Fibroblast of gingiva (primary cell): ENCODE results near the gene MYO5B.

Source experiments
- DNase-seq: peaks from one replicate; pipeline ENCODE4 v3.0.0-alpha.2; 2011; ENCODE audit warnings: low read depth

MYO5B gene

GRCh38 chr18:50144540-50144939 is 50.4 kb downstream of the MYO5B start:
- DNase-seq = no peak

- DNase-seq = no peak
Observed at GRCh38 chr18:50143886-50144285, 51.1 kb downstream of the MYO5B start.

DNA sequence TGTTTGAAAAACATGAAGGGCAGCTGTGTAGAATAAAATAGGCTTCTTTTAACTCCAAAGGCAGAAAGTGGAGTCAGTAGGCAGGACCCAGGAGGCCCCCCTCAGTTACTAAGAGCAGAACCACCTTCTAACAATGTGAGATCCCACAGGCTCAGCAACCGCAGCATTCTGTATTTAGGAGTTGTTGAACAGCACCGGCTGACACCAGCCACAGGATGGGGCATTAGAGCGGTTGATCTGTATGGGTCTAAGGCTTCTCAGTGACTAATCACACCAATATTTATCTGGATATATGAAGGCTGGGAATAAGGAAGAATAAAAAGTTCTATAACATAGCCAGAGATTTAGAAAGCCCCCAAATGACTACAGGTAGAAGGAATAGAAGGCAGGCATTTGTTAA is 51.7 kb downstream of the MYO5B start:
- DNase-seq = no peak

DNA sequence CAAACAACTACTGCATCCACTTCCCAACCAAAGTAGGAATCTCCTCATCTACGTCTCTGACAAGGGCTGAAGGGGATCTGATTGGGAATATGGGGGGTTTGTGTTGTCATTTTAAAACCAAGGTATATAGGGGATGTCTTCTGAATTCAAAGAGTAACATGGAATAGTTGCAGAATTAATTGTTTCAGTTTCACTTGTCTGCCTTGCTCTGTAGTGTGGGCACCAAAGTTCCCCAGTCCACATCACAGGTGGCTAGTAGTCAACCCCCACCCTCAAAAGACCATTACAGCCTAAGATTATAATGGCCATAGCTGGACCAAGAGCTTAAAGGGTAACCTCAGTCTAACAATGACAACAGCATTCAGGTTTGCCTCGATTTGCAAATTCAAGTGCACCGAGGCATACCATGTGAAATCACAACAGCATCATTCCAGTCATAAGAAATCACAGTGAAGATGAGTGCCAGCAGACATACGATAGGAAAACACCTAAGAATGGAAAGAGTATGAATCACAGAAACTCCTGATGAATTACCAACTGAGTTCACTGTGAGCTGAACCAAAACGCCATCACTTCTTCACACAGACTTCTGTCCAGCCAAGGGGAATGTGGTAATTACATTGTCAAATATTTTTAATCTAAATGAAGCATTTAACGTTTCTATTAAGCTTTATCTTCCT is 52.4 kb downstream of the MYO5B start:
- DNase-seq = no peak

GRCh38 chr18:50138181-50139064 is 56.5 kb downstream of the MYO5B start:
- no peak for DNase-seq

DNA sequence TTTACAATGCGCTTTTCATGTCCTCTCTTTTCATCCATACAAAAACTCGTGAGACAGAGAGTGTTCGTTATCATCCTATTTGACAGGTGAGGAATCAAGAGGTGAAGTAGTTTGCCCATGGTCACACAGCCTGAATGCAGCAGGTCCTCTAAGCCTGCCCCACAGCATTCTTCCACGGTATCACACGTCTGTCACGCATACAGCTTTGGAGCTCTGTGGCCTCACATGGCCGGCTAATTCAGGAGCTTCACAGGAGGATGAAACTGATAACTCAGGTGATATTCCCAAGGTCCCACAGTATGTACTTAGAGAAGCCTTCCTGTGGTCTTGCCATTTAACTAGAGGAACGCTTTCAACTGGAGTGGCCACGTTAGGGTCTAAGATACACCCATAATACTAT is 59.0 kb downstream of the MYO5B start:
- DNase-seq = no peak

GRCh38 chr18:50133526-50133925 is 61.4 kb downstream of the MYO5B start:
- DNase-seq = no peak

DNA sequence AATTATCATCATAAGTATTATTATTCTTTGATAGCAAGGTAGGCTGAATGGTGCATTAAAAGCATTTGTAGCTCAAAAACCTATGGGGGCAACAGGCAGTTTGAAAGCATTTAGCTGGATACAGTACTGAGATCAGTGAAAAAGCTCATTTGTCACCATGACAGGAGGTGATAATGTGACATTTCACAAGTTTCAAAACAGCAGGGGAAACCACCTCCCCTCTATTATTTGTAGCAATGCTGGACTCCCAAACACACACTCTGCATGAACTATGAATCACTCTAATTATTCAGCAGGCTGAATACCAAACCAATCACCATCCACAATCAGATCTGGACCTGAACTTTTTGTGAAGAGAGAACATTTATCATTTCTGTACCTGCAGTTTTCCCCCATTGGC is 63.4 kb downstream of the MYO5B start:
- DNase-seq = no peak

DNA sequence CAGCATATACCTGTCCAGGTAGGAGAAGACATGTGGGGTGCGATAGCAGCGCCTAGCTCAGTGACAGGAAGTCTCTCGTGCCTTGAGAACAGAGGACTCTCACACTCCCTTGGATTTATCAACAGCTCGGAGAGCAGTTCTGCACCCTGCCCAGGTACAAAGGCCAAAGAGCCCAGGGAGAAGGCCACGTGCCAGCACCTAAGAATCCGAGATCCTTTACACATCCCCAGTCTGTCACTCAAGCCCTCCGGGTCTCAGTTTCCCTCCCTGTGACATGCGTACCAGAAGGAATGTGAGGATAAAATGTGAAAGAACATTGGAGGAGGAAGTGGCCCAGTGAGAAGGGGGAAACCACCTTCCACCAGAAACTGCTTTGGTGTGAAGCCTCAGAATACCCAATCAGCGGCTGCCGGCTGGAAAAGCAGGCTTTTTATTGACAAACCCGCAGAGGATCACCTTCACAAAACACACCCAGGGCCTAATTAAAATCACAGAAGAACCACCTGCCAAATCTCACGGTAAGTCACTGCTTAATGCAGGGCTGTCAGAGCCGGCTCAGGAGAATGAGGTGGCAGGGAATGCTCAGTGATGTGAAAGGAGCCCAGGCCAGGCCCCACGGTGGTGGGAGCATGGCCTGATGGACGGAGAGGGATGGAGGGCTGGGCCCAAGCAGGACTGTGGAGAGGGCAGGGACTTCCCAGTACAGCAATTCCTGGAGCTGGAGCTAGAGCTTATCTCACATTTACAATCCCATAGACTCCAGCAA is 66.3 kb downstream of the MYO5B start:
- DNase-seq = no peak

DNA sequence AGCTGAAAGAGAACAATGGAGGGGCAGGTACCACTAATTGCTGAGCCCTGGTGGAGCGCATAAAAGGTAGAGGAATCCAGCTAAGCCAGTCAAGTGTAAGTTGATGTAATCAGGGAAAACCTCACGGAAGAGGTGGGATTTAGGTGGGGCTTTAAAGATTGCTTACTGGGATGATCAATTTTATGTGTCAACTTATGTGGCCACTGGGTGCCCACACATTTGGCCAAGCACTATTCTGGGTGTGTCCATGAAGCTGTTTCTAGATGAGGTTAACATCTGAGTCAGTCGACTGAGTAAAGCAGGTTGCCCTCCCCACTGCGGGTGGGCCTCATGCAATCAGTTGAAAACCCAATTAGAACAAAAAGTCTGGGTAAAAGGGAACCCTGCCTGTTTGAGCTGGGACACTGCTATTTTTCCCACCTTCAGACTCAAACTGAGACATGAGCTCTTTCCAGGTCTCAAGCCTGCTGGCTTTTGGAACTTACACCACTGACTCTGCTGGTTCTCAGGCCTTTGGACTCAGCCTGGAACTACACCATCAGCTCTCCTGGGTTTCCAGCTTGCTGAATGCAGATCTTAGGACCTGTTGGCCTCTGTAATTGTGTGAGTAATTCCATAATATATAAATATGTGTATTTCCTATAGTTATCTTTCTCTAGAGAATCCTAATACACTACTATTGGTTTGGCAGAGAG is 67.3 kb downstream of the MYO5B start:
- DNase-seq = no peak

DNA sequence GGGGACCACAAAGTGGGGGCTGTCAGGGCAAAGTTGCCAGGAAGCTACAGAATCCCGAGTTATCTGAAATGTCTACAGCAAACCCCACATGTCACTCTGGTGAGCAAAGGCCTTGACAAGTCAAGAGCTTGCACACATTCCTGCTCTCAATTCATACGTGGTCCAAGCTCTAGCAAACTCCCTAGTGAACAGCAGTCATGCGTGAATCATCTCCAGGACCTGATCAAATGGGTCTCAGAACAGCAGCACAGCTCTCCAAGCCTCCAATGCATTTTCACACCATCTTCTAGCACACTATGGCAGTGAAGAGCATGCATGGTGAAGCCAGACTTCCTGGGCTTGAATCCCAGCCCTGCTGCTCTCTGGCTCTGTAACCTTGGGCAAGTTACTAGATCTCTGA is 68.5 kb downstream of the MYO5B start:
- DNase-seq = no peak

- DNase-seq = no peak
Observed at GRCh38 chr18:50125456-50125855, 69.5 kb downstream of the MYO5B start.

DNA sequence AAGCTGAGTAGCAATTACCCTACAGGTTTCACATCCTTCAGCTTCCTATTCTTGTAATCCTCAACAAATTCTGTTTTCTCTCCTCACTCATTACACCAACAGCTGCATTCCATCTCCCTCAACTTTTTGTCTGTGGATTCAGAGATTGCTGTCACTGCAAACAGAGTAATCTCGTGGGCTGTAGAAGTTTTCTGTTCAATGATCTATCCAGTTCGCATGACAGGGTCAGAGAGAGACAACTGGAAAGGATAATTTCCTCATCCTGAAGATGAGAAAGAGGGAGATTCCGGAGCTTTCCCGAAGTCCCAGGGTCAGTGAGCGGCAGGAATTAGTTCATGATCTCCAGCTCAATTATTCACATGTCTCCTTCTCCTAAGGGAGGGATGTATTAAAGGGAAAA is 75.7 kb downstream of the MYO5B start:
- DNase-seq = no peak

DNA sequence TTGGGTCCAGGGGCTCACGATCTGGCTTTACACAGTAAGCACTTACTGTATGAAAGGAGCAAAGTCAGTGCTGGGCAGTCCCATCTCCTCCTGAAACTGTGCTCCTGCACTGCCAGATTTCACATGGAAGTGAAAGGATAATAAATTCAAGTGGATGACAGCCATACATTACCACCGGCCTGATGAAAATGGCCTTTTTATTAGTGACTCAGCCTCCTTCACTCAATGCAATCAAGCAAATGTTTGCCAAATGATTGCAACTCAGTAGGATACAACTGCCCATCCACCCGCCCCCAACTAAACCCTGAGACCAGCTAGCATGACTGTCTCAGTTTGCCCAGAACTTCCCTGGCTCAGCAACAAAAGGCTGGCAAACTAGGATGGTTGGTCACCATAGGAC is 77.1 kb downstream of the MYO5B start:
- no peak for DNase-seq

DNA sequence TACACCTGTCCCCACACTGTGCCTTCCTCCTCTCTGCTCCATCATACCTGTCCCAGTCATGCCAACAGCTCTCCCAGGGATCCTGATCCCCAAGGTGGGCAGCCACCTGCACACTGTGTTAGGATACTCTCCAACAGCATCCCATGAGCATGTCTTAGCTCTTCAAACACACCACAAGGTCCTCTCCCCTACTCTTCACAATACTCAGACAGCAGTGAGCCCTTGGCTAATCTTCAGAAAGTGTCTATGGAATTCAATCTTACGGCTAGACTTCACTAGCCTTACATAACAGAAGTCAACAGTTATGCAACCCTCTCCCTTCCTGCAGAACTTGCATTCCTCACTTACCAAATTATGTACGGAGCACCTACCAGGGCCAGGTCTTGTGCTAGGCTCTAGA is 79.9 kb downstream of the MYO5B start:
- no peak for DNase-seq

DNA sequence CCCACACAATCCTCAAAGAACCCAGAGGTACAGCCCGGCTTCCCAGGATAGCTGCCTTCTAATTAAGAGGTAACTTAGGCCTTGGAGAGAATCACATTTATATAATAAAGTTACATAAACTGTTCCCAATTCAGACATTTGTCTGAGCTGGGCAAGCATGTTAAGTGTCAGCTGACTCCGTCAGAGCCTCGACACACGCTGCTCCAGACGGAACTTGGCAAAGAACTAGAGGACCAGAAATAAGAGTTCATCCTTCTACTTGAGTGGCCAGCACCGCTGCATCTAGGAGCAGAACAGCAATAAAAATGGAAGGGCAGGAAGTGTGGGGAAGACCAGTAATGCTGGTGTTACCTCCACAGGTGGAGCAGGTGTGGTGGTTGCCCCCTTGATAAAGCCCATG is 80.5 kb downstream of the MYO5B start:
- no peak for DNase-seq

- DNase-seq = no peak
Observed at GRCh38 chr18:50113726-50114125, 81.2 kb downstream of the MYO5B start.

GRCh38 chr18:50111398-50111797 is 83.5 kb downstream of the MYO5B start:
- DNase-seq = no peak

DNA sequence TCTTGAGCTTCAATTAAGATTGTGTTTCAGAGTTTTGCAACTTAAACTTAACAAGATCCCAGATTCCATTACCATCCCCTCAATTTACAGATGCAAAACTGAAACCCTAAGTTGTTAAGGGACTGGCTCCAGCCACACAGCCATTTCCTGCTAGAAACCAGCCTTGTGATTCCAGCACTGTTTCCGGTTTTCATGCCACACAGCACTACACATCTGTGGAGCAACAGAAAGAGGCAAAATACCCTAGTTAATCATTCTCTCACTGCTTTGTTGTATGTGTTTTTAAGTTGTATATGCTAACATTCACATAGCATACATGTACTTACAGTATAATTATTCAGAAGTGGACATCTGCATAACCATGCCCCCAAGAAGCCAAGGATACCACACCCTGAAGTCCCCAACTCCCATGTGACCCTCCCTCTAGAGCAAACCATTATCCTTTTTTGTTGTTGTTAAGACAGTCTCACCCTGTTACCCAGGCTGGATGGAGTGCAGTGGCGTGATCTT is 87.4 kb downstream of the MYO5B start:
- no peak for DNase-seq

- DNase-seq = no peak
Observed at GRCh38 chr18:50105027-50105426, 89.9 kb downstream of the MYO5B start.

GRCh38 chr18:50104421-50104820 is 90.5 kb downstream of the MYO5B start:
- DNase-seq = no peak
